AG04449 (cell line): ENCODE results near the gene MAP4K5.

Source experiments
- CTCF ChIA-PET: fragments of 350-600 bp; formaldehyde crosslinking; extraction: SDS; loops from one replicate; lab custom pipeline; 2021; ENCODE audit warnings: antibody characterized with exemption; lab: Yijun Ruan, JAX
- POLR2A ChIA-PET: fragments of 400-600, 350-600 bp; formaldehyde crosslinking; extraction: SDS; loops from one replicate; lab custom pipeline; 2020; ENCODE audit warnings: antibody characterized with exemption, inconsistent platforms; lab: Yijun Ruan, JAX
- DNase-seq: peaks from one replicate; pipeline ENCODE4 v3.0.0-alpha.2; 2010; ENCODE audit warnings: low read depth, low spot score
- H3K4me3 ChIP-seq: 2 replicates; pipeline ENCODE4 v1.5.1; 2011; ENCODE audit warnings: low read depth, mild to moderate bottlenecking, control low read depth, low read length
- TF ChIP-seq, protein P1 (sequence below): IDR thresholded peaks from one replicate; pipeline ENCODE4 v1.5.1; 2011; ENCODE audit warnings: mild to moderate bottlenecking, moderate library complexity, low read length, control low read depth, inconsistent platforms; ENCODE audit not compliant: insufficient read depth; ENCODE audit errors: missing control alignments

Gene MAP4K5

DNA sequence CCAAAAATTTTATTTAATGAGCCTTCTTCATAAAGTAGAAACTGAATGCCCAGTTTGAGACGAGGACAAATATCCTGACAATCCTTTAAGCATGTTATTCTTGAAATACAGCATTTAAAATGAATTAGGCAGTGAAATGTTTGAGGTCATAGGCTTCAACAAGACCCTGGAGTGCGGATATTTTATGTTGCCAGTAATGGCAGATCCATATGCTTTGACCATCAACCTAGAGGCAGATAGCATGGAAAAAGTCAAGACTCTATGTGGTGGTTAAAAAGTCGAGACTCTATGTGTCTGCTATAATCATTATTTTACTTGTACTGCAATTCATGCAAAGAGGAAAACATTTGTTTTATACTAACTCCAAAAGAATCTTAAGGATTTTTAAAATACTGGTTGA is 2.0 kb upstream of the MAP4K5 start:
- no peak overlapping the region for H3K4me3 ChIP-seq
- POLR2A ChIA-PET: no interaction called here
- no peak for DNase-seq
- CTCF ChIA-PET: interaction anchor here (0.8 to 2.9 kb wide), 5 partner anchors 9 to 326 kb away, joined by 3 to 11 read pairs (median 3); no protein-coding TSS in a partner anchor
- TF ChIP-seq, protein P1, sequence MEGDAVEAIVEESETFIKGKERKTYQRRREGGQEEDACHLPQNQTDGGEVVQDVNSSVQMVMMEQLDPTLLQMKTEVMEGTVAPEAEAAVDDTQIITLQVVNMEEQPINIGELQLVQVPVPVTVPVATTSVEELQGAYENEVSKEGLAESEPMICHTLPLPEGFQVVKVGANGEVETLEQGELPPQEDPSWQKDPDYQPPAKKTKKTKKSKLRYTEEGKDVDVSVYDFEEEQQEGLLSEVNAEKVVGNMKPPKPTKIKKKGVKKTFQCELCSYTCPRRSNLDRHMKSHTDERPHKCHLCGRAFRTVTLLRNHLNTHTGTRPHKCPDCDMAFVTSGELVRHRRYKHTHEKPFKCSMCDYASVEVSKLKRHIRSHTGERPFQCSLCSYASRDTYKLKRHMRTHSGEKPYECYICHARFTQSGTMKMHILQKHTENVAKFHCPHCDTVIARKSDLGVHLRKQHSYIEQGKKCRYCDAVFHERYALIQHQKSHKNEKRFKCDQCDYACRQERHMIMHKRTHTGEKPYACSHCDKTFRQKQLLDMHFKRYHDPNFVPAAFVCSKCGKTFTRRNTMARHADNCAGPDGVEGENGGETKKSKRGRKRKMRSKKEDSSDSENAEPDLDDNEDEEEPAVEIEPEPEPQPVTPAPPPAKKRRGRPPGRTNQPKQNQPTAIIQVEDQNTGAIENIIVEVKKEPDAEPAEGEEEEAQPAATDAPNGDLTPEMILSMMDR: no peak

DNA sequence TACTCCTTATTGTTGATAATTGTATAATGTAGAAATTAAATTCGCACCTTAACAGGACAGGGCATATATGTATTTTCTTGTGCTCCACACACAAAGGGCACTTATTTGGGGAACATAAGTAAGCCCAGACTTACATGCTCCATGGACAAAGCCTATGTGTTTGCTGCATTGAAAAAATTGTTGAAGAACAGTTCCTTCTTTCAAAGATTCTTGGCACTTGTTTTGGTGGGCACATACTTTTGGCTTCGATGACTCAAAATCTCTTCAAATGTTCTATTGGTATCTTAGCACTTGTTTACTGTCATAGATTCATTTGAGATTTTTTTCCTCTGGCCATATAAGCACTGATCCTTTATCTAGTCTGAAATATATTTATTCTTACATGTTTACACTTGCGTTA is 1.4 kb upstream of the MAP4K5 start:
- H3K4me3 ChIP-seq: no peak overlapping the region
- POLR2A ChIA-PET: no interaction called here
- TF ChIP-seq, protein P1: no peak
- no peak for DNase-seq
- CTCF ChIA-PET: interaction anchor here (1.2 to 3.0 kb wide), 3 partner anchors 17 to 668 kb away, joined by 3 to 63 read pairs (median 8); no protein-coding TSS in a partner anchor

DNA sequence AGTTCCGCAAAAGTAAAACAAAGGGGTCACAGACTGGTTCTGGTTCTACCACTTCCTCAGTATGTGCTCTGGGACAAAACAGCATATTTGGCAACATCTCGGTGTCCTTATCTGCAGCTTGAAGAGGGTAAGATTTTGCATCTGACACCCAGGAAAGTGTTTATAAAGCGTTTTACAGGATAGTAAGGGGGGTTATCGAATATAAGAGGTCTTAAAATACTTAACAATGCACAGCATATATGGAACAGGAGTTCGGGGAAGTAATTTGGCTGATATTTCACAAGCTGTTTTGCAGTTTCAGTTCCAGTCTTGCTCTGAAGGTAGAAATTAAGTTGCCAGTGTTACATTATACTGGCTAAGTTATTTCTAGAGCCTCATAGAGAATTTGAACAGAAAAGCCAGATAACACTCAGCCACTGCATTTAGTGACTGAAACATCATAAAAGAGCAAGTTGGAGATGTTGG is 904 bp upstream of the MAP4K5 start:
- ChIA-PET POLR2A (no interaction called here), CTCF (interaction anchor here (1.2 to 3.0 kb wide), 3 partner anchors 17 to 667 kb away, joined by 3 to 63 read pairs (median 8); no protein-coding TSS in a partner anchor)
- H3K4me3 ChIP-seq: no peak overlapping the region; the same call in 1 of the 2 replicates
- no peak for DNase-seq
- TF ChIP-seq, protein P1: no peak

DNA sequence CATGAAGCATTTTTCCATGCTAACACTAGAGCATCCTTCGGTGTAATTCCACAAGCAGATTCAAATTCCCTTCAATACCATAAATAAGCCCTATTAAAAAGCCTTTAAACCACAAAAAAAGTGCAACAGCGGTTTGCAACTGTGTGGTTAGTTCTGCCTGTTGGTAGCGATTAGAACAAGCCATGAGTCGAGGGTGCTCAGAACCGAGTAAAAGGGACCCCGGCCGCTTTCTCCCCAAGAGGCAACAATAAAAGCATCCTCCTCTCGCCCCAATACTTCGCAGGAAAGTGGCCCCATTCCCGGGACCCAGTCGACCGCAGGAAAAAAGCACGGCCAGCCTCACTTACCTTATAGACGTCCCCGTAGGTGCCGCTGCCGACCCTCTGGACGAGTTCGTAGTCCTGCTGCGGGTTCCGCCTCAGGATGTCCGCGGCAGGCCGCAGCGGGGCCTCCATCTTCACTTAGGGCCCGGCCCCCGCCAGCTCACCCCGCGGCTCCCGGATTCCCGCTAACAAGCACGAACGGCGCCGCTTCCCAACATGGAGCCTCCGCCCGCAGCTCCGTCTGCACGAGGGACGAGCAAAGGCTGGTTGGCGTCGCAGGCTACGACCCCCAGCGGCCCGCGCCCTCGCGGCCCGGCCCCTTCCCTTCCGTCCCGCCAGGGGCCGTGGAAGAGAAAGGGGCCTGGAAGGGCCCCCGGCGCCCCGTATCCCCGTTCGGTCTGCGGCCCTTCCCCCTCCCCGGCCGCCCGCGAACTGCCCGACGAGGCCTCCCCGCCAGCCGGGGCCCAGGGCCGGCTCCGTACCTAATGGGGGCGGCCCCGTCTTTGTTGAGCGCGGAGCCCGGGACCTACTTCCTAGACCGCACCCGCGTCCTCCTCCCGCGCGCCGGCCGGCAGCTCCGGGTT is 521 bp downstream of the MAP4K5 start:
- ChIA-PET POLR2A (interaction anchor here (0.7 to 1.0 kb wide), 2 partner anchors 14 to 211 kb away, joined by 4 read pairs; no protein-coding TSS in a partner anchor), CTCF (interaction anchor here (0.5 to 3.0 kb wide), 26 partner anchors 9 to 671 kb away, joined by 3 to 63 read pairs (median 3); partner anchors contain the start of genes DMAC2L and L2HGDH)
- TF ChIP-seq, protein P1: no peak
- H3K4me3 ChIP-seq: peak overlapping the region; percentile 83
- DNase-seq: no peak

DNA sequence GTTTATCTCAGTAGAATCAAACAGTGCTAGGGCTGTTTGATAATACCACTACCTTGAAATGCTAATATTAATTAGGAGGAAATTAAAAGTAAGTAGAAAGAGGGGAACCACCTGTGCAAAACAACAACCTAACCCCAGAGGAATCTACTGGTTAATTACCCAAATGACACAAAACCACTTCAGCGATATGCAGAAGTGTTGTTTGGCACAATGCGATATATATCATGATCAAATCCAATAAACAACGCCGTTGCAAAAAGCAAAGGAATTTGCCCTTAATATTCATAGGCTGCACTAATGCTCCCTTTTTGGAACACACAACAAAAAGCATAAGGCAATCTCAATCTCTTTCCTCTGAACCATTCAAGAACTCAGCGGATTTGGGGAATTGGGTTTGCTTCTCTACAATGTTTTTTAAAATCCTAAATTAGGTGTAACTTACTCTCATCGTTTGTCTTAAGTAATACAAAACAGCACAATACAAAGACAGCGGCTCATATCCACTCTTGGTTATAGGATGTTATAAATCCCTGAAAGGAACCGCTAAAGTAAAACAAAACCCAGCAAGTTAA is 1.5 kb downstream of the MAP4K5 start:
- TF ChIP-seq, protein P1: no peak
- ChIA-PET POLR2A (no interaction called here), CTCF (interaction anchor here (0.6 to 3.0 kb wide), 8 partner anchors 14 to 220 kb away, joined by 3 to 63 read pairs (median 6); partner anchors contain the start of genes DMAC2L and L2HGDH)
- peak overlapping the region; percentile 83 for H3K4me3 ChIP-seq
- DNase-seq: no peak
